ENCODE results near the gene PDXDC1.
"Not testable (repeated sequence)": the region's sequence is repeated elsewhere in the genome, so short reads cannot be mapped to it uniquely, and the experiment has no call there.

GRCh38 chr16:15160571-15160970 lies 185.7 kb downstream of the PDXDC1 start:
- TF ChIP-seq, protein P1, sequence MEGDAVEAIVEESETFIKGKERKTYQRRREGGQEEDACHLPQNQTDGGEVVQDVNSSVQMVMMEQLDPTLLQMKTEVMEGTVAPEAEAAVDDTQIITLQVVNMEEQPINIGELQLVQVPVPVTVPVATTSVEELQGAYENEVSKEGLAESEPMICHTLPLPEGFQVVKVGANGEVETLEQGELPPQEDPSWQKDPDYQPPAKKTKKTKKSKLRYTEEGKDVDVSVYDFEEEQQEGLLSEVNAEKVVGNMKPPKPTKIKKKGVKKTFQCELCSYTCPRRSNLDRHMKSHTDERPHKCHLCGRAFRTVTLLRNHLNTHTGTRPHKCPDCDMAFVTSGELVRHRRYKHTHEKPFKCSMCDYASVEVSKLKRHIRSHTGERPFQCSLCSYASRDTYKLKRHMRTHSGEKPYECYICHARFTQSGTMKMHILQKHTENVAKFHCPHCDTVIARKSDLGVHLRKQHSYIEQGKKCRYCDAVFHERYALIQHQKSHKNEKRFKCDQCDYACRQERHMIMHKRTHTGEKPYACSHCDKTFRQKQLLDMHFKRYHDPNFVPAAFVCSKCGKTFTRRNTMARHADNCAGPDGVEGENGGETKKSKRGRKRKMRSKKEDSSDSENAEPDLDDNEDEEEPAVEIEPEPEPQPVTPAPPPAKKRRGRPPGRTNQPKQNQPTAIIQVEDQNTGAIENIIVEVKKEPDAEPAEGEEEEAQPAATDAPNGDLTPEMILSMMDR (IDR thresholded peaks at IDR 0.05): not testable (repeated sequence)
- not testable (repeated sequence) for TF ChIP-seq POLR2A (IDR thresholded peaks at IDR 0.05)
